Erythroblast (primary cell): ENCODE data around the gene B4GALT6.

ENCODE experiments used
- GATA1 ChIP-seq: IDR thresholded peaks from 2 replicates; pipeline ENCODE4 v1.6.1; 2011; ENCODE audit warnings: low read depth, mild to moderate bottlenecking, control low read depth, low read length, moderate library complexity
- POLR2A ChIP-seq: IDR thresholded peaks from 2 replicates; pipeline ENCODE4 v1.6.1; 2011; ENCODE audit warnings: mild to moderate bottlenecking, low read length

GRCh38 chr18:31711365-31712172, 27.2 kb upstream of the B4GALT6 start:
- no peak for TF ChIP-seq POLR2A
- no peak for TF ChIP-seq GATA1
